ENCODE measurements around the gene SLC6A20. TPM values are rescaled to one million over a fixed set of nuclear protein-coding genes. Genes with fewer than 3 reads are reported as not detected.
"Not testable (repeated sequence)": the region's sequence is repeated elsewhere in the genome, so short reads cannot be mapped to it uniquely, and the experiment has no call there.

The SLC6A20 gene
- total RNA-seq, 1 donor from 2014 or later: 0.50 TPM

DNA sequence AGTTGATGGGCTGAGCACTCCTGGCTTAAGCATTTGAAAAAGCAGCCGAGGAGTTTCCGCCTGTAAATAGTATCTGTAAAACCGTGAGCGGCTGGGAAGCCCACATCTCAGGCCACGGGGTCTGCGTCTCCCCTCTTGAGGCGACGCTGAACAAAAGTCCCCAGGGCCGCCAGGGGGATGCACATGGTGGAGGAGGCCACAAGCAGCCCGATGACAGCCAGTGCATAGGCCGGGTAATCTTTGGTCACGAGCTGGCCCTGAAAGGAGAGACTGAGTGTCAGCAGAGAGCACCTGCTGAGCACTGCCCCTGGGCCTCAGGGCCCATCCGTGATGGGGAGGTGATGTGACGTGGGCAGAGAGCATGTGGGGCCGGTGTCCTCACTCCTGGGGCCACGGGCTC lies 37.5 kb downstream of the SLC6A20 start:
- DNase-seq (ENCODE audit: low read depth): no peak

- DNase-seq (ENCODE audit: low read depth): not testable (repeated sequence)
Measured at GRCh38 chr3:45757141-45757540, 39.2 kb downstream of the SLC6A20 start.

DNA sequence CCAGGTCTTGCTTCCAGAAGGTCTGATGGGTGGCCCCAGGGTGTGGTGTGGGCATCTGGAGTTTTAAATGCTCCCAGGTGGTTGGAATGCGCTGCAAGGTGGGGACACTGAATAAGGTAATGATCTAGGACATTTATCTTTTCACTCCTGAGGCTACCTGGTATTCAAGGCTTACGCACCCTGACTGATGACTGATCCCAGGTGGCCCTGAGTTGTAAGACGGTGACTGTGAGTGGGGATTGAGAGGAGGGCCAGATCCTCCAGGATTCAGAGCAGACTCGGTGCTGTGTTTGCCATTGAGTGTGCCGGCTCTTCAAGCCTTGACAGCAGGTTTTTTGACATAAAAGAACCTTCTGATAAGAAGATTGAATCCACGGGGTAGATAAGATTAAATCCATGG lies 40.3 kb downstream of the SLC6A20 start:
- DNase-seq (ENCODE audit: low read depth): no peak

- no peak for DNase-seq (ENCODE audit: low read depth)
Measured at GRCh38 chr3:45754461-45754860, 41.9 kb downstream of the SLC6A20 start.

DNA sequence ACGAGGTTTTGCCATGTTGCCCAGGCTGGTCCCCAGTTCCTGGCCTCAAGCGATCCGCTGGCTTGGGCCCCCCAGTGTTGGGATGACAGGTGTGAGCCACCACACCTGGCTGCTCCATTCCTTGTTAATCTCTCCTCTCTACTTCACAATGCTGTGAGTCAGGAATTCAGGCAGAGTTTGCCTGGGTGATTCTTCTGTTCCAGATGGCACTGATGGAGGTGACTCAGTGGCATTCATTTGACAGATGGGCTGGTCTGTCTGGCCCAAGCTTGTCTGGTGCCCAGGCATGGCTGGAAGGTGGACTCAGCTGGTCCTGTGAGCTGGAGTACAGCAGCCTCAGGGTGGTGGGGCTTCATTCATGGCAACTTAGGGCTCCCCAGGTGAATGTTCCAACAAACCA lies 43.2 kb downstream of the SLC6A20 start:
- no peak for DNase-seq (ENCODE audit: low read depth)

DNA sequence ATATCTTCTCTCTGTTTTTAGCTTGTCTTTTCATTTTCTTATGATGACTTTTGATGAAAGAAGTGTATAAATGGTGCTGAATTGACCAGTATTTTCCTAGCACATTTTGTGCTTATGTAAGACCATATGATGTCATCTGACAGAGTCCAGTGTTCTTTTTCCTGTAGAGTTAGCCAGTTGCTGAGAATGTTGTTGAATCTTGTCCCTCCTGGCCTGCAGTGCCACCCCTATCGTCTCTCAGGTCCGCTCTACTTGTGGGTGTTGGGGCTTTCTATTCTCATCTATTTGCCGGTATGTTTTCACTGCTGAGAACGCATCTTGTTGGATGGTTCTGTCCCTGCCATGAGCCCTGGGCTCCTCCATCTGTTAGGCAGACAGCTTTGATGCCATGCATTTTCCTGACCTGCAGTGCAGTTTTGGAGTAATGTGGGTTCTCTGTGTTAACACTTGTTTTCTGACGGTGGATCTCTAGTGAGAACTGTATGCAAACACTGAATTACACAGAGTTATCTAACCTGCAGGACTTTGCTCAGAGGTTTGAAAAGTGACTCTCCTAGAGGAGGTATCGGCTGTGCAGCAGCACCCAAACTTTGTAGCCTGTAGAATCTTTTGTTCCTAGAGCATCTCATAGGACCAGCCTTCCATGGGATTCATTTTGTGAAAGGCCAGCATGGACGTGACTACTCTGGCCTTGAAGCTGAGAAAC lies 44.6 kb downstream of the SLC6A20 start:
- DNase-seq (ENCODE audit: low read depth): no peak

DNA sequence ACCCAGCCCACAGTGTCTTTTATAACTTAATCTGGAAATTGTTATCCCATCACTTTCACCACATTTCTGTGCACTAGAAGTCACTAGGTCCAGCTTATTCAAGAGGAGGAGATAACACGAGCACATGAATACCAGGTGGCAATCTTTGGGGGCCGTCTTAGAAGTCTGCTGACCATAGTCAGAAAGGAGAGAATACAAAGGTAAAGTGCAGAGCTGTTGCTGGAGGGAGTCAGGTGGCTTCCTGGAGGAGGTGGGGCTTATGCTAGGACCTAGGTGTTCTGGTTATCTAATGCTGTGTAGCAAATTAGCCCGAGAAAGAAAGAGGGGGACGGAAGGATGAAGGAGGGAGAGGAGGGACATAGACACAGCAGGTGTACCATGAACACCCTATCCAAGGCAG lies 46.5 kb downstream of the SLC6A20 start:
- no peak for DNase-seq (ENCODE audit: low read depth)

GRCh38 chr3:45749036-45749600 lies 47.2 kb downstream of the SLC6A20 start:
- DNase-seq (ENCODE audit: low read depth): not testable (repeated sequence)

DNA sequence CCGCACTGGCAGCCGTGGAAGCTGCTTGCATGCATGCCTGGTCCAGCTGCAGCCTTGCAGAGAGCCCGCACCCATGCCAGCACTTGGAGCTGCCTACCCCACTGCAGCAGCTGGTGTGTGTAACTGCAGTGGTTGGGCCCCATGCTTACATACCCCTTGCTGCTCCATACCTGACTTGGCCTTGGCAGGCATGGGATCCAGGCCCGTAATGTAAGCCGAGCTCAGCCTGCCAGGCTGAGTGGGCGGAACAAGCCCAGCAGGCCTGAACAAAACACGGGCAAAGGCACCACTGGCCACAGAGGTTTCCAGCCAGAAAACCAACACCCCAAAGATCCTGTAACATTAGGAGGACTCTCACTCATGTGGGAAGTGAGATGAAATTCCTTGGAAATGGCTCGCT lies 48.3 kb downstream of the SLC6A20 start:
- no peak for DNase-seq (ENCODE audit: low read depth)

DNA sequence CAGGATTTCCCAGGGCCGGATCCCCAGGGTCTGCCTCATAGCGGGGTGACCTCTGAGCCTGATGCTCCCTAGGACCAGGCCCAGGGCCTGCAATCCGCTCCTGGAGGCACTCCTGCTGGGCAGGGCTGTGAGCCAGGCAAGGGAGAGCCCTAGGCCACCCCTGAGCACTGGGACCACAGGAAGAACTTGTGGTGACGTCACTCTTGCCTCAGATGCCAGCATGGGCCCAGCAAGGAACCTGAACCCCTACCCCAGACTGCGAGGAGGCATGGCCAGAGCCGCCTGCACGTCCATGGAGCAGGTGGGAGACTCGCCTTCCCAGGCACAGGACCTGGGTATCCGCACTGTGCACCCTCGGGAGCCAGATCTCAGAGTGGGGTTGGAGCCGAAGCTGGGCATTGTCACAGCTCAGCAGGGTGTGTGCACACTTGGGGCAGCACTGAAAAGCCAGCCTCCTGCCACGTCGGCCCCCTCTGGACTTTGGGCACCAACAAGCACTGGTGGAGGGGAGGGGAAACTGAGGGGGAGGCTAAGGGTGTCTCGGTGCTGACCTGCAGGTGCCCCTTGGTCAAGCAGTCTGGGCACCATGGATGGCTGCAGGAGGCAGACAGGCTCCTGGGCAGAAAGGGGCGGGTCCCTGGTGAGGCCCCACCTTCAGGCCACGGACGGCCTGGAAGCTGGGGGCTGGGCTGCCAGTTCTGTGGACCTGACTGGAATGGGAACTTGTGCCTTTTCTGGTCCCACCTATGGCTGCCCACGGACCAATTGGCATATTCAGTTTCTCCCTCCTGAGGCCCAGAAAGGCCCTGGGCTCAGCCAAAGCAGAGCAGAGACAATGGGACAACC lies 49.3 kb downstream of the SLC6A20 start:
- no peak for DNase-seq (ENCODE audit: low read depth)

DNA sequence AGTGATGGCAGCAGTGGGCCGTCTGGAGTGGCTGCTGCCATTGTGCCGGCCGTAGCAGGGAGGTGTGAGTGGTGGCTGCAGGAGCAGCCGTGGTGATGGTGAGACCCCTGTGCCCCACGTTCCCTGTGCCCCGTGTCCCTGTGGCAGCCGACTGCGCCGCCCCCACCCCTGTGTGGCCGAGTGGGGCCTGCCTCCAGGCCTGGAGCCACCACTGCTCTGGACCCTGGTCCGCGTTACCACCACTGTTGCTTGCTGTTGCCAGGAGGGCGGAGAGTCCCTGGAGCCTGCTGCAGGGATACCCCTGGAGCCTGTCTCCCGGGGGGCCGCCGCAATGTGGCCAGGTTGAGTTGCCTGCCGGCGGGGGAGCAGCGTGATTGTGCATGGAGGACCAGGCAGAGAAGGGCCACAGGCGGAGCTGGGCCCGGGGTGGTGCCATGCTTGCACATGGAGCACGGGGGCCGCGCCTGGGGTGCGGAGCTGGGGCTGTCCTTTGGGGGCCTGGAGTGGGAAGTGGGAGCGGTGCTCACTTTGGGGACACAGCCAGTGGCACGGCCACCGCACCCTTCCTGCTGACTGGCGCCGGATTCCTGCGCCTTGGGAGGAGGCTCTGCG lies 50.1 kb downstream of the SLC6A20 start:
- no peak for DNase-seq (ENCODE audit: low read depth)

- no peak for DNase-seq (ENCODE audit: low read depth)
Measured at GRCh38 chr3:45742461-45743089, 53.8 kb downstream of the SLC6A20 start.

DNA sequence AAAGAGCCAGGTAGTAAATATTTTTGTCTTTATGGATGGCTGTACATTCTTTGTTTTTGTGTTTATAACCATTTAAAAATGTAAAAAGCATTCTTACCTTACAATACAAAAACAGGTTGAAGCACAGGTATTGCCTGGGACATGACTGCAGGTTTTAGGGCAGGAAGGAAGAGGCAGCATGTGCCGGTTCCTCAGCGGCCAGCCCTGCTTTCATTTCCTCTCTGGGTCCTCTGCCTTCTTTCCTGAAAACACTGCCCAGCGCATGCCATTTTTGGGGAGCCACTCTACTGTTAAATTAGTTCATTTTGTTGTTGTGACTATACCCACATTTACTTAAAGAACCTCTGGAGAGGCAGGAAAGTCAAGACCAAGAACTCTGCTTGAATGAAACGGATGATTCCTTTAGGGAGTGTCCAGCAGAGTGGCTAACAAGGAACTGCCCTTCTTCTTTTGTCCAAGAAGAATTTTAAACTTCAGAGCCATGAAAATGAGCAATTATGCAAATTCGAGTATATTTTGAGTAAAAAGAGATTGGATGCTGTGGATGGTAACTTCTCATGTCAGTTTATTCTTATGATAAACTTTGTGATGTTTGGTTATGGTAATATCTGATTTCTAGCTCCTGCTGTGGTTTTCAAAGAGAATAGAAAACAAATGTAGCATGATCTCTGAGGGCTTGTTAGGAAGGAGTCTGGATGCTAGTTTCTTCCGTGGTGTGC lies 54.4 kb downstream of the SLC6A20 start:
- DNase-seq (ENCODE audit: low read depth): no peak

DNA sequence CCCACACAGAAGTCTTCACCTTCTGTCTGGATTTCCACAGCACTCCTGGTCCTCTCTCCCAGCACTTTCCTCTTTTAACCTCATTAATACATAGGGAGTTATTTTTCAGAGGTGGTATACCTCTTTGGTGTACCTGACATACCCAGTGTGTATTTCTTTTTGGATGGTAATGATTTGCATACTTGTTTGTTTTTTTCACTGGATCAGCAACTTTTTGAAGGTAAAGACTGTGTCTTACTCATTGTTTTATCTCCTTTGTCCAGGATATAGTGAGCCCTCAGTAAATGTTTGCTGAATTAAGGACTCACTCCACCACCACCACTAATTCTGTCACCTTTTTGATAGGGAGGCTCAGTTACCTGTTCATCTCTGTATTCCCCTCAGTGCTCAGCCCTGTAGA lies 55.1 kb downstream of the SLC6A20 start:
- DNase-seq (ENCODE audit: low read depth): no peak

- no peak for DNase-seq (ENCODE audit: low read depth)
Measured at GRCh38 chr3:45739991-45740390, 56.3 kb downstream of the SLC6A20 start.

DNA sequence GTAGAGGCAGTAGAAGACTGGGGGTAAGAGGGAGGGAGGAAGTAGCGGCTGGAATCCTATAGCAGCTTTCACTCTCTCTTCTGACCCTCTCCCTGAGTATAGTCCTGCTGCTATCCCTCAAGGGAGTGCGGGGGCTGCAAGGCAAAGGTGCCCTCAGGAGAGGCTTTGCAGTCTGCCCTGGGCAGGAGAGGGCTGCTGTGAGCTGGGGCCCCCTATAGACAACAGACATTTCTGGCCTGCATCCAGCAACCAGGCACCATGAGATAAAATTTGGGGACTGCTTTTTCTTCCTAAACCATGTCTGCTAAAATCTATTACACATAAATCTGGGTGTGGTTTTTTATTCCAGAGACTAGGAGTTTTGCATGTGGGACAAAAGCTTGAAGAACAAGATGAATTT lies 59.1 kb downstream of the SLC6A20 start:
- DNase-seq (ENCODE audit: low read depth): no peak

- no peak for DNase-seq (ENCODE audit: low read depth)
Measured at GRCh38 chr3:45736707-45737106, 59.6 kb downstream of the SLC6A20 start.

- DNase-seq (ENCODE audit: low read depth): no peak
Measured at GRCh38 chr3:45730409-45731154, 65.8 kb downstream of the SLC6A20 start.

- no peak for DNase-seq (ENCODE audit: low read depth)
Measured at GRCh38 chr3:45729614-45730013, 66.7 kb downstream of the SLC6A20 start.

DNA sequence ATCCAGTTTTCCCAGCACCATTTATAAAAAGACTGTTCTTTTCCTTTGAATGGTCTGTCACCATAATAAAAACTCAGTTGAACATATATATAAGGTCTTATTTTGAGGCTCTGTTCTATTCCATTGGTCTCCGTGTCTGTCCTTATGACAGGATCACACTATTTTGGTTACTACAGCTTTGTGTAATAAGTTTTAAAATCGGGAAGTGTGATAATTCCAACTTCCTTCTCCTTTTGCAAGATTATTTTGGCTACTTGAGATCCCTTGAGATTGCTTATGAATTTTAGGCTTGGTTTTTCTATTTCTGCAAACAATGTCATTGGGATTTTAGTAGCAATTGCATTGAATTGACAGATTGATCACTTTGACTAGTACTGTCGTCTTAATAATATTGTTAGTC lies 71.4 kb downstream of the SLC6A20 start:
- no peak for DNase-seq (ENCODE audit: low read depth)
